ENCODE data around the gene PEAK1. TPM values are rescaled to one million over a fixed set of nuclear protein-coding genes. Genes with fewer than 3 reads are reported as not detected.

Gene PEAK1
- polyA plus RNA-seq, 1 donor (not counting 4 experiments of a cell fraction or from before 2014, with no cell fraction given) = 5.9 TPM

DNA sequence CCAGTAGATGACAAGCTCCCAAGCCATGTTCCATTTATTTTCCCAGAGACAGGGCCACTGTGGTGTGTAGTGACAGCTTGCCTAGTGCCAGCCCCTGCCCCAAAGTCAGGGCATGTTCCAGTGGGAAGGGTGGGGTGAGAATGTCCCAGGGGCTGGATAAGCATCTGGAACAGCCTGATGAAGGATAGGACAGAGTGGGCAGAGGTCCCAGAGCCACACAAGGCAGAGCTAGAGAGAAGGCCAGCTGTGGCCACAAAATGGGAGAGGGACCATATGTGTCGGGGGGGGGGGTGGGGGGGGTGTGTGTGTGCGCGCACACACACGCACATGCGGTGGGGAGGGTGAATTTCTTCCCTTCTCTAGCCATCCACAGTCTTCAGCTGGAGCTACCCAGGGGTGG, 322.0 kb downstream of the PEAK1 start:
- no peaks in the 10 kb centered on the region for H3K9me3 ChIP-seq (ENCODE audit: control insufficient read depth, low read depth, low read length)
- H3K27me3 ChIP-seq (ENCODE audit: control insufficient read depth, extremely low read depth, insufficient read depth, low read length) = peaks cover 5% of the 10 kb centered on the region
- H3K79me2 ChIP-seq (ENCODE audit: control insufficient read depth, insufficient read depth, low read length) = no peaks in the 10 kb centered on the region
- no peak for FAIRE-seq
- no peaks in the 10 kb centered on the region for H3K36me3 ChIP-seq (ENCODE audit: control insufficient read depth in 2 of 2, extremely low read depth in 1 of 2, insufficient read depth in 2 of 2, low read length in 2 of 2)
- dilution Hi-C loops (cut with MboI; ENCODE audit: extremely low pct_ligation_motif_present, low sequenced_read_pairs) = no loop called here
- no peak overlapping the region for H2AFZ ChIP-seq (ENCODE audit: control insufficient read depth, low read length)
- no peak overlapping the region for H3K4me3 ChIP-seq (ENCODE audit: control insufficient read depth in 2 of 3, extremely low read depth in 1 of 3, insufficient read depth in 2 of 3, low read depth in 1 of 3, low read length in 3 of 3)
- no peak for DNase-seq (ENCODE audit: low read depth, low spot score)
- H3K9me1 ChIP-seq (ENCODE audit: control insufficient read depth, extremely low read depth, insufficient read depth, low read length) = no peaks in the 10 kb centered on the region
- TF ChIP-seq, protein P1, sequence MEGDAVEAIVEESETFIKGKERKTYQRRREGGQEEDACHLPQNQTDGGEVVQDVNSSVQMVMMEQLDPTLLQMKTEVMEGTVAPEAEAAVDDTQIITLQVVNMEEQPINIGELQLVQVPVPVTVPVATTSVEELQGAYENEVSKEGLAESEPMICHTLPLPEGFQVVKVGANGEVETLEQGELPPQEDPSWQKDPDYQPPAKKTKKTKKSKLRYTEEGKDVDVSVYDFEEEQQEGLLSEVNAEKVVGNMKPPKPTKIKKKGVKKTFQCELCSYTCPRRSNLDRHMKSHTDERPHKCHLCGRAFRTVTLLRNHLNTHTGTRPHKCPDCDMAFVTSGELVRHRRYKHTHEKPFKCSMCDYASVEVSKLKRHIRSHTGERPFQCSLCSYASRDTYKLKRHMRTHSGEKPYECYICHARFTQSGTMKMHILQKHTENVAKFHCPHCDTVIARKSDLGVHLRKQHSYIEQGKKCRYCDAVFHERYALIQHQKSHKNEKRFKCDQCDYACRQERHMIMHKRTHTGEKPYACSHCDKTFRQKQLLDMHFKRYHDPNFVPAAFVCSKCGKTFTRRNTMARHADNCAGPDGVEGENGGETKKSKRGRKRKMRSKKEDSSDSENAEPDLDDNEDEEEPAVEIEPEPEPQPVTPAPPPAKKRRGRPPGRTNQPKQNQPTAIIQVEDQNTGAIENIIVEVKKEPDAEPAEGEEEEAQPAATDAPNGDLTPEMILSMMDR (optimal IDR thresholded peaks at IDR 0.05 in 1 of 3, IDR thresholded peaks at IDR 0.05 in 1 of 3, conservative IDR thresholded peaks at IDR 0.05 in 1 of 3; ENCODE audit: extremely low read depth in 1 of 3, insufficient read depth in 2 of 3, low read length in 3 of 3) = no peak
- TF ChIP-seq EZH2 (IDR thresholded peaks at IDR 0.05; ENCODE audit: low read length) = no peak
- no peaks in the 10 kb centered on the region for H3K4me1 ChIP-seq (ENCODE audit: control insufficient read depth, extremely low read depth, insufficient read depth, low read length)
- H3K9ac ChIP-seq (ENCODE audit: control insufficient read depth, extremely low read depth, insufficient read depth, low read length) = no peak overlapping the region
- no peak overlapping the region for H3K27ac ChIP-seq (ENCODE audit: control insufficient read depth, insufficient read depth, low read length)
- H4K20me1 ChIP-seq (ENCODE audit: control insufficient read depth, extremely low read depth, insufficient read depth, low read length) = no peaks in the 10 kb centered on the region
- no peak overlapping the region for H3K4me2 ChIP-seq (ENCODE audit: control insufficient read depth, extremely low read depth, insufficient read depth, low read depth, low read length)

- dilution Hi-C loops (cut with MboI; ENCODE audit: extremely low pct_ligation_motif_present, low sequenced_read_pairs) = no loop called here
- H3K79me2 ChIP-seq (ENCODE audit: control insufficient read depth, insufficient read depth, low read length) = no peaks in the 10 kb centered on the region
- H3K9me1 ChIP-seq (ENCODE audit: control insufficient read depth, extremely low read depth, insufficient read depth, low read length) = no peaks in the 10 kb centered on the region
- H3K4me3 ChIP-seq (ENCODE audit: control insufficient read depth in 2 of 3, extremely low read depth in 1 of 3, insufficient read depth in 2 of 3, low read depth in 1 of 3, low read length in 3 of 3) = no peak overlapping the region
- no peak overlapping the region for H3K27ac ChIP-seq (ENCODE audit: control insufficient read depth, insufficient read depth, low read length)
- no peaks in the 10 kb centered on the region for H3K4me1 ChIP-seq (ENCODE audit: control insufficient read depth, extremely low read depth, insufficient read depth, low read length)
- no peaks in the 10 kb centered on the region for H3K9me3 ChIP-seq (ENCODE audit: control insufficient read depth, low read depth, low read length)
- no peak overlapping the region for H3K4me2 ChIP-seq (ENCODE audit: control insufficient read depth, extremely low read depth, insufficient read depth, low read depth, low read length)
- TF ChIP-seq, protein P1 (optimal IDR thresholded peaks at IDR 0.05 in 1 of 3, IDR thresholded peaks at IDR 0.05 in 1 of 3, conservative IDR thresholded peaks at IDR 0.05 in 1 of 3; ENCODE audit: extremely low read depth in 1 of 3, insufficient read depth in 2 of 3, low read length in 3 of 3) = no peak
- no peak for TF ChIP-seq EZH2 (IDR thresholded peaks at IDR 0.05; ENCODE audit: low read length)
- no peaks in the 10 kb centered on the region for H4K20me1 ChIP-seq (ENCODE audit: control insufficient read depth, extremely low read depth, insufficient read depth, low read length)
- H3K9ac ChIP-seq (ENCODE audit: control insufficient read depth, extremely low read depth, insufficient read depth, low read length) = no peak overlapping the region
- peaks cover 5% of the 10 kb centered on the region for H3K27me3 ChIP-seq (ENCODE audit: control insufficient read depth, extremely low read depth, insufficient read depth, low read length)
- no peak for DNase-seq (ENCODE audit: low read depth, low spot score)
- no peaks in the 10 kb centered on the region for H3K36me3 ChIP-seq (ENCODE audit: control insufficient read depth in 2 of 2, extremely low read depth in 1 of 2, insufficient read depth in 2 of 2, low read length in 2 of 2)
- H2AFZ ChIP-seq (ENCODE audit: control insufficient read depth, low read length) = no peak overlapping the region
- FAIRE-seq = no peak
Observed at GRCh38 chr15:77097248-77097721, 322.6 kb downstream of the PEAK1 start.

Data from keratinocyte (primary cell).